HG02938 (cell line): ENCODE results near the gene SLC24A3.

Source experiments
- ATAC-seq: cut with Tn5 transposase; IDR thresholded peaks from one replicate; pipeline ENCODE4 v1.9.1; 2021; ENCODE audit warnings: mild to moderate bottlenecking, moderate library complexity; ENCODE audit not compliant: unreplicated experiment

Gene SLC24A3

DNA sequence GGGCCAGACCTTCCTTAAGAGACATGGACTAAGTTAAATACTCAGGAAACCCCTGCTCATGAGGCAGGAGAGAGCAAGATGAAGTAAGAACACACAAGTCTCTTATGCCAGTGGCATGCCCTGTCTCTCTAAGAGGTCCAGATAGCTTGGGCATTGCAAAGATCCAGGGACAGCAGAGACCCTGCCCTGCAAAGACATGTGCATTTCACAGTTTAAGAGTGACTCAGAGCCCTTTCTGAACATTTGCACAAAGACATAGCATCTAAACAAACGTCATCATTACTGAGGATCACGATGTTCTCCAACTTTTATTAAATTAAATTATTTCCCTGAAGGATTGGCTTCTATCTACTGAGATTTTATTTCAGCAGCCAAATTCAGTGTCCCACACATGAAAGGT lies 315.1 kb downstream of the SLC24A3 start:
- ATAC-seq: no peak

DNA sequence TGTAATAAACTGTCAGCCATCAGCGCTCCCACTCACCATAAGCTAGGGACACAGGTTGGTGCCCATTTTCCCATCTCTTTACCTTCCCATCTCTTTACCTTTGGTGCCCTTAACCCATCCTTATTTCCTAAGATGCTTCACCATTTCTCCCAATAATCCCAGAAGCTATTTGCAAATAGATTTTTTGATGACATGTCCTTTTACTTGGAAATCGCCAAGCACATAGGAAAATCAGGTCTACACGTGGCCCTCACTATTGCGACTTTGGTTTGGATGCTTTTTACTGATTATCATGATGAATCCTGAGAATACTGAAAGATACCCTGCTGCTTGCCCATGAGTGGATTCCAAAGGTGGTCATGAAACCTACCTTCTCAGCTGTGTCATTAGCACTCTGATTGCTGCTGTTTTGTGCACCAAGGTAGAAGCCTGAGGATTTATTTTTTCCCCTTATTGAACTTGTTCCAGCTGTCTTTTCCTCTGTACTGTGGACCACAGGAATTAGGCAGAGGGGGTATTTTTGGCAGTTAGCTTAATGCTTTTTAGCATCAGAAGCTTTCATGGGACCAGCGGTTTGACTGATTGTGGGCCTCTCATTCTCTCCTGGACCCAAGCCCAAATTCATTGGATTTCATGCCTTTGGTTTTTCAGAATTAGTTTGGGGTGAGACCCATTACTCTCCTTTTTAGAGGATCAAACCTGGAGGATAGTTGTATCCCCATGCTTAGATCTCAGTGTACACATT lies 316.0 kb downstream of the SLC24A3 start:
- ATAC-seq: no peak

DNA sequence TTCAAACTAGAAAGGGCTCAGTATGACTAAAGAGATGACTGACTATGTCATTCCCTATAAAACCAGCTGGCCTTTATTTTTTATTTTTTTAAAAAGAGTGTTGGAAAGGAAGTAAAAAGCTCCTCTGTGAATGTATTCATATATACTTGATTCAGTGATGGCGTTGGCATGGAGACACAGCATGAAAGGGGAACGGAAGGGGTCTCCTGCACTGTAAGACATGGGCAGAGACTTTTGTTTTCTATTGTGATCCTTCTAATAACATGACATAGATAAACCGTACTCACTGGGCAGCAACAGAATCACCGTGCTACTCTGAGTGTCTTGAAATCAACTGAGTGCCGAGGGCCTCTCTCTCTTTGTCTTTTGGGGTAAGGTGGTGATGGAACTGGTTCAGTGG lies 317.6 kb downstream of the SLC24A3 start:
- ATAC-seq: no peak

GRCh38 chr20:19531446-19531845 lies 319.0 kb downstream of the SLC24A3 start:
- no peak for ATAC-seq

GRCh38 chr20:19538556-19538955 lies 326.1 kb downstream of the SLC24A3 start:
- ATAC-seq: no peak

DNA sequence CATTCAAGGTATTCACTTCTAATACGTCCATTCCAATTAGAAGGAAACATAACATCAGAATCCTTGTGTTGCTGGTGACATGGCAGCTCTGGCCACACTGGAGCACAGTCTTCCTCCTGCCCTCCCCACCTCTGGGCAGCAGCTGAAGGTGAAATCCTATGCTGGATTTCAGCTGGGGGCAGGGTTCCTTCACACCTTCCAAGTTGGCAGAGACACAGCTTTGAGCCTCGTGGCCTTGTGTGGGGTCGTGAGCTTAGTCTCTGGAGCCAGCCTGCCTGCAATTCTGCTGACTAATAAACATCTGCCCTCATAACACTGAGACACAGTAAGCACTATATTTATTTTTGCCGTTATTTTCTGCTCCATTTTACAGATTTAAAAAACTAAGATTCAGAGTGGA lies 326.7 kb downstream of the SLC24A3 start:
- ATAC-seq: no peak

- ATAC-seq: no peak
These were observed 327.9 kb downstream of the SLC24A3 start for GRCh38 chr20:19540392-19540791.

GRCh38 chr20:19543101-19543500 lies 330.7 kb downstream of the SLC24A3 start:
- ATAC-seq: no peak

DNA sequence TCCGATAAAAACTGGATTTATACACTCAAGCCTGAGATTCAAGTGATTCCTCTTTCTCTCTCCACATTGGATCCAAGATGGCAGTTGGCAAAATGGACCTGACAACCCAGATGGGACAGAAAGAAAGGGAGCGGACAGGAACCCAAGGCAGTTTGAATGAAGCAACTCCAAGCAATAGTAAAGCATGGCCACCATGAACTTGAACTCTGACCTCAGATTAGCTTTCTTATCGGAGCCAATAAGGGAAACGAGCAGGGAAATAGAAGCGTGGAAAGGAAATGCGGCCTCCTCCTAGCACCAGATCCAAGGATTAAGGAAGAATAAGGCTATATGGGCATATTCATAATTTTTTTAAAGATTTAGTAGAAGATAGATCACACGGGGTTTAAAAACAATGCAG lies 332.2 kb downstream of the SLC24A3 start:
- no peak for ATAC-seq

DNA sequence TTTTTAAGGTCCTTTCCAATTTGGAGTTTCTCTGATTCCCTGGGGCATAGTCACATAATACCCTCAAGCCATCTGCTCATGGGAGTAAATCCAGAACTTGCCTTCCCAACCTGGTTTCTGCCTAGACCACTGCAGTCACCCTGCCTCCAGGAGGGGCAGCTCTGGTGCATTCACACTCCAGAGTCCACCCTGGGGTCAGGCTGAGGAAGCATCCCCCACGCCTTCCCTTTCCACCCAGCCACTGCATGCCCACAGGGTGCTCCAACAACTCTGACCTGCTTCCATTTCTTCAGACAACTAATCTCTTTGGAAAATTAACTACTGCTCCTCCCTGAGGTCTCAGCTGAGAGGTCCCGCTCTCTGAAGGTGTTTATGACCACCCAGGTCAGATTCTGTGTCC lies 334.2 kb downstream of the SLC24A3 start:
- ATAC-seq: no peak

DNA sequence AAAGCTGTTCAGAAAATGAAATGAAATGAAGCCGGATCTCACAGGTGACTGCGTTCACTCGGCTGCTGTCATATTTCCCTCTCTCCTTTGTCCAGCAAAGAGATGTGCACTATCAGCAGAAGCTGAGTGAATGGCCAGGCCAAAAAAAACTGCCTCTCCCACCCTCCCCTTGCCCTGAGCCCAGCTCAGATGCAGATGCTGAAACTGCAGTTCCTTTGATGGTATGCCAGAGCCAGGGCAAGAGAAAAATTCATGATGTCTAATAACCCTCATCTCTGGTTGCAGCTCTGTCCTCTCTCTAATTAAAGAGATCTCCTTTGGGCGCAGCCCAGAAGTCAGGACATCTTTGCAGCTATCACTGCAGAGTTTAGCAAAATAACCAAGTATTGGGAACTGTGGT lies 335.1 kb downstream of the SLC24A3 start:
- ATAC-seq: no peak

DNA sequence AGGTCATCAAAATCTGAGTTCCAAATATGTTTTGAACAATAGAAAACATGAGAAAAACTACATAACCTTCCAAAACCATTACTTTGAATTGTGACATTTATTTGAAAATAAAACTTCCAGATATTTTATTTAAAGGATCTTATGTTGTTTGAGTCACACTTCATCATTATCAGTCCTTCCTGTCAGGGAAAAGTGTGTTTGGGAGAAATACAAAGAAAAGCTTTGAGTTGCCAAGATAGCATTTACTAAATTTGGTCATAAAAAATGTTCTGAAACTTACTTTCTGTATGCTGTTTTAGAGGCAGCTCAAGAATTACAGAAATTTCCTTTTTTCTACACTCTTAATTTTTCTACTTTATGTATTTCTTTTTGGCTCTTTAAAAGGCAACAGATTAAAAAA lies 337.5 kb downstream of the SLC24A3 start:
- no peak for ATAC-seq

DNA sequence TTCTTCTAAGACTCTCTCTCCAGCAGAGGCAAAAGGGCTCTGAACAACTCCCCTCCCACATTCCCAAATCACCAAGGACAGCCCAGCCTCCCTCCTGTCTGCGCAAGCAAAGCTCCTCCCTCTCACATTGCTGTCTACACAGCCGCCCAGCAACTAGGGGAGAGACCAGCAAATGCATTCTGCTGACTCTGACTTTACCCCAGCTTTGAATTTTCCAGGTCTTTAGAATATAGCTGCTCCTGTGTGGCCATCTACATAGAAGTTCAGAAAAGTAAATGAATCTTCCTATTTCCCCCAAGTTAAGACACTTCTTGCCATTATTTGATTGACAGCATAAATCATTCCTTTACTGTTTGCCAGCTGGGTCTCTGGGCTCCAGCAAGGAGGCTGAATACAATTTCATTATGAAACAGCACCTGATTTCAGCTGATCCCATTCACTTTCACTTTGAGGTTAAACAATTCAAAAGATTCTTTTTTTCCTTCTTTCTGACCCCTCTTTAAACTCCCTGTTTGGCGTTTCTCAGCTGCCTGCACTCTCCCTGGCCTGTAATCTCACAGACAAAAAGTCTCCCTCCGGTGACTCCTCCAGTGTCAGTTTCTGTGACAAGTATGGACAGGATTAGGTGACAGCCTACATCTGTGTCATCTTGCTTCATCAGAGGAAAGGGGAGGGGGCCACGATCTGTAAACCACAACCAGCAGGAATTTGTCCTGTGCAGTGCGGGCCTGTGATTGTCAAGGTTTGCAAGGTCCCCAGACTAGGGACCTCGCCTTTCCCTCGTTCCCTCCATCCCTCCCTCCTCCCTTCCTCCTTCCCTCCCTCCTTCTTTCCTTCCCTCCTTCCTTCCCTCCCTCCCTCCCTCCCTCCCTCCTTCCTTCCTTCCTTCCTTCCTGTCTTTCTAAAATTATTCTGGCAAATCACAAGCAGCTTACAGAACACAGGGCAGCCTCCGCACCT lies 340.1 kb downstream of the SLC24A3 start:
- no peak for ATAC-seq

GRCh38 chr20:19554666-19555065 lies 342.2 kb downstream of the SLC24A3 start:
- no peak for ATAC-seq

DNA sequence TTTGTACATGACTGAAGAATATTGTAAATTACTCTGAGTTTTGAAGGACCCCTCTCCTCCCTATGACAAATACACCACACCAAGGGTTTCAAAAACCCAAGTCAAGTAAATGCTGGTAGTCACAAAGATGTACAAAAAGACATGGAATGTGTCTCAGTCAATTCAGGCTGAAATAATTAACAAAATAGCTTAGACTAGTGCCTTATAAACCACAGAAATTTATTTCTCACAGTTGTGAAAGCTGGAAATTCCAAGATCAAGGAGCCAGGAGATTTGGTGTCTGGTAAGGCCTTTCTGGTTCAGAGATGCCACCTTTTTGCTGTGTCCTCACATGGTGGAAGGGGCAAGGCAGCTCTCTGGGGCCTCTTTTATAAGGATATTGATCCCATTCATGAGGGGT lies 343.3 kb downstream of the SLC24A3 start:
- no peak for ATAC-seq

DNA sequence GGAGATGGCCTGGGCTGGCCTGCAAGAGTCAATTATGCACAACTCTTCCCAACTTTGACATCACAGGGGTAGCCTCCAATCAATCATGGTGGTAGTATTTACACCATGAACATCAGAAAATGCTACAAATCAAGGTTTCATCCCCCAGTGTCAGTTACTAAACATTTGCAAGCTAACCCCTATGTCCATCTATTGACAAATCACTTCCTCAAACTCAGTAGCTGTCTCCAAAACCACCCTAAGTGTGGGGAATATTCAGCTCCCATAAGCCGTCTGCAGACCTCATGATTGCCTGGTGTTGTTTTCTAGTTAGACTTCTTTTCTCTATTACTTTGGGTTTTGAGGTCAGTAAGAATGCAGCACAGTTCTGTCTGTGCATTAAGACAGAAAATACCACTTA lies 344.8 kb downstream of the SLC24A3 start:
- no peak for ATAC-seq

GRCh38 chr20:19560881-19561480 lies 348.5 kb downstream of the SLC24A3 start:
- ATAC-seq: no peak

GRCh38 chr20:19562426-19562825 lies 350.0 kb downstream of the SLC24A3 start:
- no peak for ATAC-seq

DNA sequence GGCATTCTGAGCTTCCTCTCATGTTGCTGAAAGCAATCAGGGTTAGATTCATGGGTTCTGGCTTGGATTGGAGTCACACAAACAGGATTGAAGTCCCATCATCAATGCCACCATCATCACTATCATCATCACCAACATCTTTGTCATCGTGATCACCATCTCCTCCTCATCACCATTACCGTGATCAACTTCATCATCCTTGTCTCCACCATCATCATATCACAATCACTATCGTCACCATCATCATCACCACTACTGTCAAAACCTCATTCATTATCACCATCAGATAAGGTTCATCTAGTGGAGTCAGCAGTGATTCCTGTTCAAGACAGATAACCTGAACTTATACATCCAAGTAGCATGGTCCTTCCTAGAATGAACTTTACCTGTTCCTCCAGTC lies 351.8 kb downstream of the SLC24A3 start:
- no peak for ATAC-seq

DNA sequence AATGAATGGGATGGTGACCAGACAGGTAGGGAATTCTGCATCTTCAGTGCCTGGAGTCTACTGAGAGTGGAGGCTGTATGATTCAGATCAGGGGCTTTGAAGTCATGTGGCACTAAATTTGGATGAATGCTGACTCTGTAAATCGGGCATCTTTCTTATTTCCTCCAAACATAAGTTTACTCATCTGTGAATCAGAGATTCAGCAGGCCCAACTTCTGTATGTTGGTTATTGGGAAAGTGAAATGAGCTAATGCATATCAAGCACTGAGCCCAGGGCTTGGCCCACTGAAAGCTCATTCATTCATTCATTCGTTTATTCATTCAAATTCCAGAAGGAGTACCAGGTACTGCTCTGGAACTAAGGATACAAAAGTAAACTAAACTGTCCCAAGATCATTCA lies 353.3 kb downstream of the SLC24A3 start:
- ATAC-seq: no peak

- no peak for ATAC-seq
These were observed 353.9 kb downstream of the SLC24A3 start for GRCh38 chr20:19566226-19566945.
